Liver (tissue), 9 donors: Measurements from ENCODE around the gene USP28. TPM values are rescaled to one million over a fixed set of nuclear protein-coding genes. Genes with fewer than 3 reads are reported as not detected.

ENCODE experiments used
- DNase-seq: peaks from one replicate; pipeline ENCODE4 v3.0.0-alpha.2; 2017; ENCODE audit warnings: low spot score
- H3K27ac ChIP-seq, 2 donors: one replicate each; pipeline ENCODE4 v1.7.0; 2013; ENCODE audit warnings: inconsistent platforms in 2 of 2, low read length in 2 of 2, control low read depth in 1 of 2, low read depth in 1 of 2, mild to moderate bottlenecking in 1 of 2
- H3K27me3 ChIP-seq, 4 donors: one replicate each; pipeline versions ENCODE4 v1.6.1 to v1.7.0; 2013; ENCODE audit warnings: low read length in 3 of 4, inconsistent platforms in 1 of 4, mild to moderate bottlenecking in 1 of 4, moderate library complexity in 1 of 4; ENCODE audit not compliant: control insufficient read depth in 4 of 4, insufficient read depth in 4 of 4
- H3K36me3 ChIP-seq, 4 donors: one replicate each; pipeline versions ENCODE4 v1.6.1 to v1.7.0; 2013; ENCODE audit warnings: low read length in 3 of 4, mild to moderate bottlenecking in 3 of 4, low read depth in 1 of 4, moderate library complexity in 1 of 4; ENCODE audit not compliant: control insufficient read depth in 4 of 4, insufficient read depth in 3 of 4
- H3K4me1 ChIP-seq, 4 donors: one replicate each; pipeline versions ENCODE4 v1.6.1 to v1.7.0; 2013; ENCODE audit warnings: low read length in 3 of 4, mild to moderate bottlenecking in 3 of 4, moderate library complexity in 1 of 4; ENCODE audit not compliant: control insufficient read depth in 4 of 4, insufficient read depth in 4 of 4
- H3K4me3 ChIP-seq, 3 donors: one replicate each; pipeline versions ENCODE4 v1.6.1 to v1.7.0; 2013; ENCODE audit warnings: low read length in 3 of 3, control low read depth in 1 of 3, low read depth in 1 of 3, mild to moderate bottlenecking in 1 of 3
- H3K9ac ChIP-seq, 2 donors: one replicate each; pipeline ENCODE4 v1.7.0; 2013; ENCODE audit warnings: low read length in 2 of 2, mild to moderate bottlenecking in 2 of 2, moderate library complexity in 2 of 2, control low read depth in 1 of 2, low read depth in 1 of 2
- H3K9me3 ChIP-seq, 4 donors: one replicate each; pipeline versions ENCODE4 v1.6.1 to v1.7.0; 2013; ENCODE audit warnings: low read length in 3 of 4; ENCODE audit not compliant: control insufficient read depth in 4 of 4
- EGR1 ChIP-seq, 2 donors: IDR thresholded peaks; 2 replicates each; pipeline ENCODE4 v1.6.1; 2016 to 2018; ENCODE audit warnings: antibody characterized with exemption in 2 of 2, low read depth in 2 of 2
- FOXA1 ChIP-seq: IDR thresholded peaks from 2 replicates; pipeline ENCODE4 v1.6.1; 2016; ENCODE audit warnings: antibody characterized with exemption
- FOXA2 ChIP-seq: IDR thresholded peaks from 2 replicates; pipeline ENCODE4 v1.6.1; 2016; ENCODE audit warnings: antibody characterized with exemption
- GABPA ChIP-seq, 2 donors: IDR thresholded peaks in 1 of 2; conservative IDR thresholded peaks in 1 of 2; 2 replicates each; pipeline ENCODE4 v1.6.1; 2016; ENCODE audit warnings: antibody characterized with exemption in 2 of 2, mild to moderate bottlenecking in 1 of 2, moderate library complexity in 1 of 2
- HNF4A ChIP-seq, 2 donors: conservative IDR thresholded peaks; 2 replicates each; pipeline ENCODE4 v1.6.1; 2016; ENCODE audit warnings: antibody characterized with exemption in 2 of 2, mild to moderate bottlenecking in 2 of 2
- HNF4G ChIP-seq: IDR thresholded peaks from 2 replicates; pipeline ENCODE4 v1.6.1; 2016; ENCODE audit warnings: antibody characterized with exemption
- JUND ChIP-seq, 2 donors: IDR thresholded peaks; 2 replicates each; pipeline ENCODE4 v1.6.1; 2016; ENCODE audit warnings: antibody characterized with exemption in 2 of 2
- NR2F2 ChIP-seq: IDR thresholded peaks from 2 replicates; pipeline ENCODE4 v1.6.1; 2016; ENCODE audit warnings: antibody characterized with exemption
- RAD21 ChIP-seq, 2 donors: IDR thresholded peaks; 2 replicates each; pipeline ENCODE4 v1.6.1; 2016; ENCODE audit warnings: antibody characterized with exemption in 2 of 2, mild to moderate bottlenecking in 2 of 2
- RXRA ChIP-seq, 2 donors: IDR thresholded peaks; 2 replicates each; pipeline ENCODE4 v1.6.1; 2017 to 2018; ENCODE audit warnings: antibody characterized with exemption in 2 of 2, mild to moderate bottlenecking in 1 of 2
- SP1 ChIP-seq: IDR thresholded peaks from 2 replicates; pipeline ENCODE4 v1.6.1; 2018; ENCODE audit warnings: antibody characterized with exemption, mild to moderate bottlenecking
- TAF1 ChIP-seq: conservative IDR thresholded peaks from 2 replicates; pipeline ENCODE4 v1.6.1; 2016; ENCODE audit warnings: antibody characterized with exemption, mild to moderate bottlenecking
- YY1 ChIP-seq: IDR thresholded peaks from 2 replicates; pipeline ENCODE4 v1.6.1; 2016; ENCODE audit warnings: antibody characterized with exemption, mild to moderate bottlenecking
- WGBS: extraction: QIAGEN DNeasy Blood & Tissue Kit; methylation state at CpG from one replicate; pipeline ENCODE4 v1.1.7; 2013; 5-methylcytosine and 5-hydroxymethylcytosine counted together
- polyA plus RNA-seq, 2 donors: library from polyadenylated mRNA; stranded (reverse) in 1 of 2; unstranded in 1 of 2; fragments of 200-250 nt in 1 of 2; fragments of >200 nt in 1 of 2; fragmentation: Nextera tagmentation in 1 of 2; extraction: Ambion mirVana in 1 of 2; gene quantifications; one replicate each; pipeline versions ENCODE4 v1.2.1 to v1.2.3, GENCODE V29; 2013 to 2015
- total RNA-seq, 2 donors: library from RNA; depleted of rRNA; stranded (reverse); fragments of >200 nt; gene quantifications; one replicate each; pipeline ENCODE4 v1.2.3, GENCODE V29; 2014
- TF ChIP-seq, protein P1 (sequence below): IDR thresholded peaks from 2 replicates; pipeline ENCODE4 v1.6.1; 2016; ENCODE audit warnings: antibody characterized with exemption, mild to moderate bottlenecking
- TF ChIP-seq, protein P2 (sequence below): fragments of 150-350 bp; IDR thresholded peaks from 2 replicates; pipeline ENCODE4 v1.5.1; 2017; ENCODE audit warnings: improper control_type of control experiment, low read depth, low read length; ENCODE audit not compliant: missing input control
- TF ChIP-seq, protein P3 (sequence below): IDR thresholded peaks from 2 replicates; pipeline ENCODE4 v1.6.1; 2016; ENCODE audit warnings: antibody characterized with exemption
- TF ChIP-seq, protein P4 (sequence below): IDR thresholded peaks from 2 replicates; pipeline ENCODE4 v1.6.1; 2016; ENCODE audit warnings: antibody characterized with exemption
- TF ChIP-seq, protein P5 (sequence below): IDR thresholded peaks from 2 replicates; pipeline ENCODE4 v1.6.1; 2016; ENCODE audit warnings: antibody characterized with exemption
- donor health status: healthy.
- donor health status: healthy.
- donor health status: healthy.
- donor health status: healthy.
- donor health status: healthy.

USP28 gene
- total and polyA plus RNA-seq, 4 donors, result 5.1 to 20.3 (median 8.8) TPM

DNA sequence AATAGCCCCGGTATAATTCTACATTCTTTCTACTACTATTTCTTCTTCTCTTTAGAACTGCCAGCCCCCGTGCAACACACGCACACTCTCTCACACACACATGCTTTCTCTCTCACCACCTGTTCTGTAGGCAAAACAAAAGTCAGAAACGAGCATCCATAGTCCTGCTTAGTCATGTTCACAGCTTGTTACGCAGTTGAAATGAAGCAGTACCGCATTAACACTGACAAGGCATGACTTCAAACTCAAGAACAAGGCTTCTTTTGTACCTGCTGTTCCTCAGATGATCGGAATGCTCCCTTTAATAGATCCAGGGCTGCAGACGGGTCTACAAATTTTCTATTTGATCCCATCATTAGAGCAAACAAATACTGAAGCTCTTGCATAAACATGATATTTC, 42.2 kb downstream of the USP28 start:
- H3K36me3 ChIP-seq, result peaks cover 0 to 19% (median 9%) of the 10 kb centered on the region in 4 donors
- no peak overlapping the region for H3K27ac ChIP-seq
- no peaks in the 10 kb centered on the region for H3K9me3 ChIP-seq
- no peak for DNase-seq
- no peak overlapping the region for H3K4me3 ChIP-seq
- WGBS, result 92% methylated on average over 8 of the region's 8 CpGs
- H3K4me1 ChIP-seq, result peaks cover 0 to 4% (median 2%) of the 10 kb centered on the region in 4 donors
- no peak overlapping the region for H3K9ac ChIP-seq
- no peaks in the 10 kb centered on the region for H3K27me3 ChIP-seq
- TF ChIP-seq, protein P1, sequence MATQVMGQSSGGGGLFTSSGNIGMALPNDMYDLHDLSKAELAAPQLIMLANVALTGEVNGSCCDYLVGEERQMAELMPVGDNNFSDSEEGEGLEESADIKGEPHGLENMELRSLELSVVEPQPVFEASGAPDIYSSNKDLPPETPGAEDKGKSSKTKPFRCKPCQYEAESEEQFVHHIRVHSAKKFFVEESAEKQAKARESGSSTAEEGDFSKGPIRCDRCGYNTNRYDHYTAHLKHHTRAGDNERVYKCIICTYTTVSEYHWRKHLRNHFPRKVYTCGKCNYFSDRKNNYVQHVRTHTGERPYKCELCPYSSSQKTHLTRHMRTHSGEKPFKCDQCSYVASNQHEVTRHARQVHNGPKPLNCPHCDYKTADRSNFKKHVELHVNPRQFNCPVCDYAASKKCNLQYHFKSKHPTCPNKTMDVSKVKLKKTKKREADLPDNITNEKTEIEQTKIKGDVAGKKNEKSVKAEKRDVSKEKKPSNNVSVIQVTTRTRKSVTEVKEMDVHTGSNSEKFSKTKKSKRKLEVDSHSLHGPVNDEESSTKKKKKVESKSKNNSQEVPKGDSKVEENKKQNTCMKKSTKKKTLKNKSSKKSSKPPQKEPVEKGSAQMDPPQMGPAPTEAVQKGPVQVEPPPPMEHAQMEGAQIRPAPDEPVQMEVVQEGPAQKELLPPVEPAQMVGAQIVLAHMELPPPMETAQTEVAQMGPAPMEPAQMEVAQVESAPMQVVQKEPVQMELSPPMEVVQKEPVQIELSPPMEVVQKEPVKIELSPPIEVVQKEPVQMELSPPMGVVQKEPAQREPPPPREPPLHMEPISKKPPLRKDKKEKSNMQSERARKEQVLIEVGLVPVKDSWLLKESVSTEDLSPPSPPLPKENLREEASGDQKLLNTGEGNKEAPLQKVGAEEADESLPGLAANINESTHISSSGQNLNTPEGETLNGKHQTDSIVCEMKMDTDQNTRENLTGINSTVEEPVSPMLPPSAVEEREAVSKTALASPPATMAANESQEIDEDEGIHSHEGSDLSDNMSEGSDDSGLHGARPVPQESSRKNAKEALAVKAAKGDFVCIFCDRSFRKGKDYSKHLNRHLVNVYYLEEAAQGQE, result no peak
- TF ChIP-seq JUND (IDR thresholded peaks at IDR 0.05) (no peak), FOXA2 (no peak), EGR1 (IDR thresholded peaks at IDR 0.05; ENCODE audit: low read depth in 2 of 2) (no peak), HNF4A (conservative IDR thresholded peaks at IDR 0.05) (no peak), RXRA (IDR thresholded peaks at IDR 0.05) (no peak), HNF4G (no peak), GABPA (IDR thresholded peaks at IDR 0.05 in 1 of 2, conservative IDR thresholded peaks at IDR 0.05 in 1 of 2) (no peak), SP1 (no peak), RAD21 (IDR thresholded peaks at IDR 0.05) (no peak), FOXA1 (no peak), TAF1 (no peak)
- TF ChIP-seq, protein P2, sequence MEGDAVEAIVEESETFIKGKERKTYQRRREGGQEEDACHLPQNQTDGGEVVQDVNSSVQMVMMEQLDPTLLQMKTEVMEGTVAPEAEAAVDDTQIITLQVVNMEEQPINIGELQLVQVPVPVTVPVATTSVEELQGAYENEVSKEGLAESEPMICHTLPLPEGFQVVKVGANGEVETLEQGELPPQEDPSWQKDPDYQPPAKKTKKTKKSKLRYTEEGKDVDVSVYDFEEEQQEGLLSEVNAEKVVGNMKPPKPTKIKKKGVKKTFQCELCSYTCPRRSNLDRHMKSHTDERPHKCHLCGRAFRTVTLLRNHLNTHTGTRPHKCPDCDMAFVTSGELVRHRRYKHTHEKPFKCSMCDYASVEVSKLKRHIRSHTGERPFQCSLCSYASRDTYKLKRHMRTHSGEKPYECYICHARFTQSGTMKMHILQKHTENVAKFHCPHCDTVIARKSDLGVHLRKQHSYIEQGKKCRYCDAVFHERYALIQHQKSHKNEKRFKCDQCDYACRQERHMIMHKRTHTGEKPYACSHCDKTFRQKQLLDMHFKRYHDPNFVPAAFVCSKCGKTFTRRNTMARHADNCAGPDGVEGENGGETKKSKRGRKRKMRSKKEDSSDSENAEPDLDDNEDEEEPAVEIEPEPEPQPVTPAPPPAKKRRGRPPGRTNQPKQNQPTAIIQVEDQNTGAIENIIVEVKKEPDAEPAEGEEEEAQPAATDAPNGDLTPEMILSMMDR, result no peak
- TF ChIP-seq, protein P3, sequence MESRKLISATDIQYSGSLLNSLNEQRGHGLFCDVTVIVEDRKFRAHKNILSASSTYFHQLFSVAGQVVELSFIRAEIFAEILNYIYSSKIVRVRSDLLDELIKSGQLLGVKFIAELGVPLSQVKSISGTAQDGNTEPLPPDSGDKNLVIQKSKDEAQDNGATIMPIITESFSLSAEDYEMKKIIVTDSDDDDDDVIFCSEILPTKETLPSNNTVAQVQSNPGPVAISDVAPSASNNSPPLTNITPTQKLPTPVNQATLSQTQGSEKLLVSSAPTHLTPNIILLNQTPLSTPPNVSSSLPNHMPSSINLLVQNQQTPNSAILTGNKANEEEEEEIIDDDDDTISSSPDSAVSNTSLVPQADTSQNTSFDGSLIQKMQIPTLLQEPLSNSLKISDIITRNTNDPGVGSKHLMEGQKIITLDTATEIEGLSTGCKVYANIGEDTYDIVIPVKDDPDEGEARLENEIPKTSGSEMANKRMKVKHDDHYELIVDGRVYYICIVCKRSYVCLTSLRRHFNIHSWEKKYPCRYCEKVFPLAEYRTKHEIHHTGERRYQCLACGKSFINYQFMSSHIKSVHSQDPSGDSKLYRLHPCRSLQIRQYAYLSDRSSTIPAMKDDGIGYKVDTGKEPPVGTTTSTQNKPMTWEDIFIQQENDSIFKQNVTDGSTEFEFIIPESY, result no peak
- TF ChIP-seq, protein P4, sequence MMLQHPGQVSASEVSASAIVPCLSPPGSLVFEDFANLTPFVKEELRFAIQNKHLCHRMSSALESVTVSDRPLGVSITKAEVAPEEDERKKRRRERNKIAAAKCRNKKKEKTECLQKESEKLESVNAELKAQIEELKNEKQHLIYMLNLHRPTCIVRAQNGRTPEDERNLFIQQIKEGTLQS, result no peak

DNA sequence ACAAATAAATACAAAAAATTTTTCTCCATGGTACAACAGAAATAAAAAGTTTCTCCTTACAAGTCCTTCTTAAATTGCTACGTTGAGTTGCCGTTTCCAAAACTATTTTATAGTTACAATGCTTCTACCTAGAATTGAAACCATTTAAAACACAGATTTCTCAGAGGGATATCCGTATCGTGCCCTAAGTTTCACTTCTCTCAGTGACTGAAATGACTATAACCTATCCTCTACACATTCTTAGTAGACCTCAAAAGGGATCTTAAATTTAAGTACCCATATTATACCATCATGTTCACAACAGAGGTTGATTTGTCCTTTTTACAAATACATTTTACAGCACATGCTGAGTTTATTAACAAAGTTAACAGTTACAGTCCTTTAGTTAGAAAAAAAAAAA, 44.1 kb downstream of the USP28 start:
- TF ChIP-seq, protein P5, sequence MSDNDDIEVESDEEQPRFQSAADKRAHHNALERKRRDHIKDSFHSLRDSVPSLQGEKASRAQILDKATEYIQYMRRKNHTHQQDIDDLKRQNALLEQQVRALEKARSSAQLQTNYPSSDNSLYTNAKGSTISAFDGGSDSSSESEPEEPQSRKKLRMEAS, result no peak
- TF ChIP-seq HNF4G, result no peak
- TF ChIP-seq TAF1, result no peak
- TF ChIP-seq HNF4A (conservative IDR thresholded peaks at IDR 0.05), result no peak
- no peak for TF ChIP-seq EGR1 (IDR thresholded peaks at IDR 0.05; ENCODE audit: low read depth in 2 of 2)
- TF ChIP-seq JUND (IDR thresholded peaks at IDR 0.05), result no peak
- TF ChIP-seq, protein P4, result no peak
- TF ChIP-seq FOXA1, result no peak
- no peak for TF ChIP-seq NR2F2
- no peak for TF ChIP-seq YY1
- no peak for TF ChIP-seq RAD21 (IDR thresholded peaks at IDR 0.05)
- Histone ChIP-seq H3K27me3 (no peaks in the 10 kb centered on the region), H3K36me3 (peaks cover 4 to 15% (median 6%) of the 10 kb centered on the region in 4 donors), H3K4me1 (peaks cover 0 to 4% (median 2%) of the 10 kb centered on the region in 4 donors), H3K9me3 (no peaks in the 10 kb centered on the region), H3K9ac (no peak overlapping the region), H3K27ac (no peak overlapping the region), H3K4me3 (no peak overlapping the region)
- WGBS, result 88% methylated on average over 4 of the region's 4 CpGs
- no peak for DNase-seq
